Peyer's patch (tissue), 4 donors: ENCODE results near the gene ACTR1A.

Source experiments
- CTCF ChIP-seq, 6 experiments: fragments of 450-650 bp in 4 of 6; fragments of 200-600 bp in 2 of 6; sonication (generic) in 1 of 6; IDR thresholded peaks; one replicate each; pipeline ENCODE4 v1.5.1; 2017 to 2019; ENCODE audit warnings: antibody characterized with exemption in 6 of 6, mild to moderate bottlenecking in 3 of 6, moderate library complexity in 1 of 6
- POLR2A ChIP-seq, 2 donors: fragments of 450-650 bp; IDR thresholded peaks; one replicate each; pipeline ENCODE4 v1.5.1; 2017; ENCODE audit warnings: antibody characterized with exemption in 2 of 2, mild to moderate bottlenecking in 2 of 2, moderate library complexity in 2 of 2

- TF ChIP-seq CTCF (IDR thresholded peaks at IDR 0.05) (no peak), POLR2A (IDR thresholded peaks at IDR 0.05) (no peak)
Observed at GRCh38 chr10:102502029-102502336, 529 bp downstream of the ACTR1A start.
